Body of pancreas (tissue), 4 donors: ENCODE measurements around the gene SLC6A13.

Source experiments
- POLR2A ChIP-seq, 3 donors: fragments of 450-650 bp; IDR thresholded peaks; one replicate each; pipeline ENCODE4 v1.6.1; 2016; ENCODE audit warnings: antibody characterized with exemption in 3 of 3, mild to moderate bottlenecking in 2 of 3
- TF ChIP-seq, protein P1 (sequence below), 7 experiments: fragments of 450-650 bp in 4 of 7; fragments of 200-600 bp in 3 of 7; sonication (generic) in 3 of 7; IDR thresholded peaks; one replicate each; pipeline ENCODE4 v1.5.1; 2016 to 2019; ENCODE audit warnings: antibody characterized with exemption in 7 of 7

DNA sequence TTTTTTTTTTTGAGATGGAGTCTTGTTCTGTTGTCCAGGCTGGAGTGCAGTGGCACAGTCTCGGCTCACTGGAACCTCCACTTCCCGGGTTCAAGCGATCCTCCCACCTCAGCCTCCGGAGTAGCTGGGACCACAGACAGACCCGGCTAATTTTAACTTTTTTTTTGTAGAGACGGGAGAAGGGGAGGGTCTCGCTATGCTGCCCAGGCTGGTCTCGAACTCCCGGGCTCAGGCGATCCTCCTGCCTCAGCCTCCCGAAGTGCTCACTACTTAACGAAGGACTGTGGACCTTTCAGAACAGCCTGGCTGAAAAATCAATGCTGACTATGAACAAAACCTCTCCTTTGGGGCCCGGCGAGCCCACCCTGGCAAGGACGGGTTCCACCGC, 59.6 kb downstream of the SLC6A13 start:
- TF ChIP-seq, protein P1, sequence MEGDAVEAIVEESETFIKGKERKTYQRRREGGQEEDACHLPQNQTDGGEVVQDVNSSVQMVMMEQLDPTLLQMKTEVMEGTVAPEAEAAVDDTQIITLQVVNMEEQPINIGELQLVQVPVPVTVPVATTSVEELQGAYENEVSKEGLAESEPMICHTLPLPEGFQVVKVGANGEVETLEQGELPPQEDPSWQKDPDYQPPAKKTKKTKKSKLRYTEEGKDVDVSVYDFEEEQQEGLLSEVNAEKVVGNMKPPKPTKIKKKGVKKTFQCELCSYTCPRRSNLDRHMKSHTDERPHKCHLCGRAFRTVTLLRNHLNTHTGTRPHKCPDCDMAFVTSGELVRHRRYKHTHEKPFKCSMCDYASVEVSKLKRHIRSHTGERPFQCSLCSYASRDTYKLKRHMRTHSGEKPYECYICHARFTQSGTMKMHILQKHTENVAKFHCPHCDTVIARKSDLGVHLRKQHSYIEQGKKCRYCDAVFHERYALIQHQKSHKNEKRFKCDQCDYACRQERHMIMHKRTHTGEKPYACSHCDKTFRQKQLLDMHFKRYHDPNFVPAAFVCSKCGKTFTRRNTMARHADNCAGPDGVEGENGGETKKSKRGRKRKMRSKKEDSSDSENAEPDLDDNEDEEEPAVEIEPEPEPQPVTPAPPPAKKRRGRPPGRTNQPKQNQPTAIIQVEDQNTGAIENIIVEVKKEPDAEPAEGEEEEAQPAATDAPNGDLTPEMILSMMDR (IDR thresholded peaks at IDR 0.05): no peak
- no peak for TF ChIP-seq POLR2A (IDR thresholded peaks at IDR 0.05)
